HEK293 (cell line): ENCODE measurements around the gene TMEM272.

ENCODE experiments used
- CTCF ChIA-PET: fragments of 350-600 bp; formaldehyde crosslinking; extraction: SDS; loops from one replicate; lab custom pipeline; 2021; ENCODE audit warnings: antibody characterized with exemption; lab: Yijun Ruan, JAX
- POLR2A ChIA-PET: fragments of 300-600 bp; formaldehyde crosslinking; extraction: SDS; loops from one replicate; lab custom pipeline; 2020; ENCODE audit warnings: antibody characterized with exemption, inconsistent platforms; lab: Yijun Ruan, JAX
- H3K27ac ChIP-seq: fragments of 200-500 bp; sonication (Bioruptor generic); 2 replicates; pipeline ENCODE4 v1.5.1; 2014; ENCODE audit warnings: low read depth, low read length, control low read depth, inconsistent platforms; ENCODE audit errors: extremely low read depth
- H3K36me3 ChIP-seq, 2 experiments: fragments of 200-500 bp in 1 of 2; sonication (Bioruptor generic) in 1 of 2; 1 replicate in 1 of 2; 2 replicates in 1 of 2; pipeline ENCODE4 v1.5.1; 2014 to 2017; ENCODE audit warnings: inconsistent platforms in 2 of 2, low read length in 2 of 2; ENCODE audit not compliant: control insufficient read depth in 2 of 2, insufficient read depth in 1 of 2
- H3K4me1 ChIP-seq: fragments of 200-500 bp; sonication (Bioruptor generic); 2 replicates; pipeline ENCODE4 v1.5.1; 2014; ENCODE audit warnings: mild to moderate bottlenecking, low read length, inconsistent platforms; ENCODE audit not compliant: control insufficient read depth, insufficient read depth
- H3K4me3 ChIP-seq: 2 replicates; pipeline ENCODE4 v1.5.1; 2011; ENCODE audit warnings: low read depth, mild to moderate bottlenecking, control low read depth, low read length, moderate library complexity
- H3K9me3 ChIP-seq: fragments of 200-500 bp; sonication (Bioruptor generic); 2 replicates; pipeline ENCODE4 v1.5.1; 2014; ENCODE audit warnings: low read depth, low read length, inconsistent platforms; ENCODE audit not compliant: control insufficient read depth, insufficient read depth
- BCL11B ChIP-seq: fragments of 450-650 bp; formaldehyde crosslinking; IDR thresholded peaks from 2 replicates; pipeline ENCODE4 v1.5.1; 2016; ENCODE audit warnings: low read depth, missing biosample characterization, missing genetic modification characterization
- HOXA7 ChIP-seq: sonication (generic); formaldehyde crosslinking; IDR thresholded peaks from 2 replicates; pipeline ENCODE4 v1.8.1; 2022; ENCODE audit warnings: missing genetic modification reagents, borderline replicate concordance
- ZBTB48 ChIP-seq: fragments of 450-650 bp; formaldehyde crosslinking; IDR thresholded peaks from 2 replicates; pipeline ENCODE4 v1.5.1; 2016; ENCODE audit warnings: missing biosample characterization, missing genetic modification characterization
- ZFP69B ChIP-seq: fragments of 450-650 bp; formaldehyde crosslinking; IDR thresholded peaks from 2 replicates; pipeline ENCODE4 v1.5.1; 2016; ENCODE audit warnings: missing biosample characterization, missing genetic modification characterization
- ZIC2 ChIP-seq: fragments of 450-650 bp; formaldehyde crosslinking; IDR thresholded peaks from 2 replicates; pipeline ENCODE4 v1.5.1; 2016; ENCODE audit warnings: missing biosample characterization, missing genetic modification characterization
- ZNF211 ChIP-seq: fragments of 450-650 bp; formaldehyde crosslinking; IDR thresholded peaks from 2 replicates; pipeline ENCODE4 v1.5.1; 2016; ENCODE audit warnings: low read depth, missing biosample characterization, missing genetic modification characterization
- ZNF311 ChIP-seq: fragments of 450-650 bp; formaldehyde crosslinking; IDR thresholded peaks from 2 replicates; pipeline ENCODE4 v1.5.1; 2017; ENCODE audit warnings: missing biosample characterization, missing genetic modification characterization, borderline replicate concordance
- ZNF580 ChIP-seq: fragments of 450-650 bp; formaldehyde crosslinking; IDR thresholded peaks from 2 replicates; pipeline ENCODE4 v1.5.1; 2016; ENCODE audit warnings: missing biosample characterization, missing genetic modification characterization
- ZNF621 ChIP-seq: fragments of 450-650 bp; formaldehyde crosslinking; IDR thresholded peaks from 2 replicates; pipeline ENCODE4 v1.5.1; 2017; ENCODE audit warnings: missing biosample characterization, missing genetic modification characterization
- ZNF654 ChIP-seq: fragments of 450-650 bp; formaldehyde crosslinking; IDR thresholded peaks from 2 replicates; pipeline ENCODE4 v1.5.1; 2016; ENCODE audit warnings: low read depth, missing biosample characterization, missing genetic modification characterization
- ZNF792 ChIP-seq: fragments of 450-650 bp; formaldehyde crosslinking; IDR thresholded peaks from 2 replicates; pipeline ENCODE4 v1.5.1; 2016; ENCODE audit warnings: missing biosample characterization, missing genetic modification characterization
- TF ChIP-seq, protein P1 (sequence below): fragments of 450-650 bp; formaldehyde crosslinking; IDR thresholded peaks from 2 replicates; pipeline ENCODE4 v1.5.1; 2016; ENCODE audit warnings: missing biosample characterization, missing genetic modification characterization
- TF ChIP-seq, protein P2 (sequence below): fragments of 450-650 bp; formaldehyde crosslinking; IDR thresholded peaks from 2 replicates; pipeline ENCODE4 v1.5.1; 2017; ENCODE audit warnings: missing biosample characterization, mild to moderate bottlenecking, missing genetic modification characterization, moderate library complexity
- TF ChIP-seq, protein P3 (sequence below): fragments of 450-650 bp; formaldehyde crosslinking; IDR thresholded peaks from 2 replicates; pipeline ENCODE4 v1.5.1; 2016; ENCODE audit warnings: missing biosample characterization, missing genetic modification characterization

Gene TMEM272

DNA sequence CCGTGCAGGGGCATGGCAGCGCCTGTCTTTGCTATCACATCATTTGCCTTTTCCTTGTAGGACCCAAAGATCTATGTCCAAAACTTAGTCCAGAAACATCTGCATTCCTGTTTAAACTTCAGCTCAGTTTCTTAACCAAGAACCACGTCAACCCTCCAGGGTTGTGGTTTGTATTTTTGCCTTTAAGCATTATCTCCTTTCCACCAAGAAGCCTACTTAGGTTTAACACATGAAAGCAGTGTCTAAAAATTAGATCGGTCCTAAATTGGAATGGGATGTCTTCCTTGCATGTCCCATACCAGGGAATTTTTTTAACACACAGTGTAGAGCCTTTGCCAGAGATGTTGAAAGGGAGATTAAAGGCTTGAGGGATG lies 79.8 kb downstream of the TMEM272 start:
- H3K27ac ChIP-seq = no peak overlapping the region
- ChIA-PET CTCF (no interaction called here), POLR2A (no interaction called here)
- no peak overlapping the region for H3K4me3 ChIP-seq
- no peaks in the 10 kb centered on the region for H3K9me3 ChIP-seq
- peaks cover 0 to 4% of the 10 kb centered on the region in 2 experiments; a peak in 1 of 3 replicates for H3K36me3 ChIP-seq
- TF ChIP-seq ZNF311 (no peak), ZFP69B (tag by site-specific recombination) (no peak), ZNF621 (no peak)
- TF ChIP-seq, protein P1, sequence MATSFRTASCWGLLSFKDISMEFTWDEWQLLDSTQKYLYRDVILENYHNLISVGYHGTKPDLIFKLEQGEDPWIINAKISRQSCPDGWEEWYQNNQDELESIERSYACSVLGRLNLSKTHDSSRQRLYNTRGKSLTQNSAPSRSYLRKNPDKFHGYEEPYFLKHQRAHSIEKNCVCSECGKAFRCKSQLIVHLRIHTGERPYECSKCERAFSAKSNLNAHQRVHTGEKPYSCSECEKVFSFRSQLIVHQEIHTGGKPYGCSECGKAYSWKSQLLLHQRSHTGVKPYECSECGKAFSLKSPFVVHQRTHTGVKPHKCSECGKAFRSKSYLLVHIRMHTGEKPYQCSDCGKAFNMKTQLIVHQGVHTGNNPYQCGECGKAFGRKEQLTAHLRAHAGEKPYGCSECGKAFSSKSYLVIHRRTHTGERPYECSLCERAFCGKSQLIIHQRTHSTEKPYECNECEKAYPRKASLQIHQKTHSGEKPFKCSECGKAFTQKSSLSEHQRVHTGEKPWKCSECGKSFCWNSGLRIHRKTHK (tag by site-specific recombination) = no peak
- peaks cover 4% of the 10 kb centered on the region; the same call in 1 of the 2 replicates for H3K4me1 ChIP-seq

GRCh38 chr13:51764184-51765141 lies 80.5 kb downstream of the TMEM272 start:
- peaks cover 0 to 4% of the 10 kb centered on the region in 2 experiments; a peak in 1 of 3 replicates for H3K36me3 ChIP-seq
- no peaks in the 10 kb centered on the region for H3K9me3 ChIP-seq
- peaks cover 4% of the 10 kb centered on the region; the same call in 1 of the 2 replicates for H3K4me1 ChIP-seq
- H3K4me3 ChIP-seq = no peak overlapping the region
- POLR2A ChIA-PET = no interaction called here
- peak; percentile 83 for TF ChIP-seq ZIC2 (tag by site-specific recombination)
- TF ChIP-seq, protein P2, sequence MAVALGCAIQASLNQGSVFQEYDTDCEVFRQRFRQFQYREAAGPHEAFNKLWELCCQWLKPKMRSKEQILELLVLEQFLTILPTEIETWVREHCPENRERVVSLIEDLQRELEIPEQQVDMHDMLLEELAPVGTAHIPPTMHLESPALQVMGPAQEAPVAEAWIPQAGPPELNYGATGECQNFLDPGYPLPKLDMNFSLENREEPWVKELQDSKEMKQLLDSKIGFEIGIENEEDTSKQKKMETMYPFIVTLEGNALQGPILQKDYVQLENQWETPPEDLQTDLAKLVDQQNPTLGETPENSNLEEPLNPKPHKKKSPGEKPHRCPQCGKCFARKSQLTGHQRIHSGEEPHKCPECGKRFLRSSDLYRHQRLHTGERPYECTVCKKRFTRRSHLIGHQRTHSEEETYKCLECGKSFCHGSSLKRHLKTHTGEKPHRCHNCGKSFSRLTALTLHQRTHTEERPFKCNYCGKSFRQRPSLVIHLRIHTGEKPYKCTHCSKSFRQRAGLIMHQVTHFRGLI (tag by site-specific recombination) = peak; percentile 74
- TF ChIP-seq ZNF792 (tag by site-specific recombination) = no peak
- TF ChIP-seq BCL11B (tag by site-specific recombination) = no peak
- TF ChIP-seq, protein P3, sequence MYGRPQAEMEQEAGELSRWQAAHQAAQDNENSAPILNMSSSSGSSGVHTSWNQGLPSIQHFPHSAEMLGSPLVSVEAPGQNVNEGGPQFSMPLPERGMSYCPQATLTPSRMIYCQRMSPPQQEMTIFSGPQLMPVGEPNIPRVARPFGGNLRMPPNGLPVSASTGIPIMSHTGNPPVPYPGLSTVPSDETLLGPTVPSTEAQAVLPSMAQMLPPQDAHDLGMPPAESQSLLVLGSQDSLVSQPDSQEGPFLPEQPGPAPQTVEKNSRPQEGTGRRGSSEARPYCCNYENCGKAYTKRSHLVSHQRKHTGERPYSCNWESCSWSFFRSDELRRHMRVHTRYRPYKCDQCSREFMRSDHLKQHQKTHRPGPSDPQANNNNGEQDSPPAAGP (tag by site-specific recombination) = peak; percentile 78
- TF ChIP-seq ZBTB48 (tag by site-specific recombination) = 0 out of 2 replicates have a peak, but pooled peaks have one; percentile 18
- CTCF ChIA-PET = no interaction called here
- no peak overlapping the region for H3K27ac ChIP-seq

GRCh38 chr13:51763486-51763885 lies 81.5 kb downstream of the TMEM272 start:
- peaks cover 0 to 8% of the 10 kb centered on the region in 2 experiments; a peak in 1 of 3 replicates for H3K36me3 ChIP-seq
- H3K27ac ChIP-seq = no peak overlapping the region
- ChIA-PET POLR2A (no interaction called here), CTCF (no interaction called here)
- no peak for TF ChIP-seq HOXA7 (CRISPR knock-in tag)
- no peak for TF ChIP-seq ZNF580 (tag by site-specific recombination)
- TF ChIP-seq ZNF654 (tag by site-specific recombination) = no peak
- TF ChIP-seq ZNF211 (tag by site-specific recombination) = no peak
- H3K4me3 ChIP-seq = no peak overlapping the region
- H3K9me3 ChIP-seq = no peaks in the 10 kb centered on the region
- peaks cover 4% of the 10 kb centered on the region; the same call in 1 of the 2 replicates for H3K4me1 ChIP-seq
